Erythroblast (primary cell): ENCODE results near the gene PIAS4.

Source experiments
- GATA1 ChIP-seq: IDR thresholded peaks from 2 replicates; pipeline ENCODE4 v1.6.1; 2011; ENCODE audit warnings: low read depth, mild to moderate bottlenecking, control low read depth, low read length, moderate library complexity
- POLR2A ChIP-seq: IDR thresholded peaks from 2 replicates; pipeline ENCODE4 v1.6.1; 2011; ENCODE audit warnings: mild to moderate bottlenecking, low read length

DNA sequence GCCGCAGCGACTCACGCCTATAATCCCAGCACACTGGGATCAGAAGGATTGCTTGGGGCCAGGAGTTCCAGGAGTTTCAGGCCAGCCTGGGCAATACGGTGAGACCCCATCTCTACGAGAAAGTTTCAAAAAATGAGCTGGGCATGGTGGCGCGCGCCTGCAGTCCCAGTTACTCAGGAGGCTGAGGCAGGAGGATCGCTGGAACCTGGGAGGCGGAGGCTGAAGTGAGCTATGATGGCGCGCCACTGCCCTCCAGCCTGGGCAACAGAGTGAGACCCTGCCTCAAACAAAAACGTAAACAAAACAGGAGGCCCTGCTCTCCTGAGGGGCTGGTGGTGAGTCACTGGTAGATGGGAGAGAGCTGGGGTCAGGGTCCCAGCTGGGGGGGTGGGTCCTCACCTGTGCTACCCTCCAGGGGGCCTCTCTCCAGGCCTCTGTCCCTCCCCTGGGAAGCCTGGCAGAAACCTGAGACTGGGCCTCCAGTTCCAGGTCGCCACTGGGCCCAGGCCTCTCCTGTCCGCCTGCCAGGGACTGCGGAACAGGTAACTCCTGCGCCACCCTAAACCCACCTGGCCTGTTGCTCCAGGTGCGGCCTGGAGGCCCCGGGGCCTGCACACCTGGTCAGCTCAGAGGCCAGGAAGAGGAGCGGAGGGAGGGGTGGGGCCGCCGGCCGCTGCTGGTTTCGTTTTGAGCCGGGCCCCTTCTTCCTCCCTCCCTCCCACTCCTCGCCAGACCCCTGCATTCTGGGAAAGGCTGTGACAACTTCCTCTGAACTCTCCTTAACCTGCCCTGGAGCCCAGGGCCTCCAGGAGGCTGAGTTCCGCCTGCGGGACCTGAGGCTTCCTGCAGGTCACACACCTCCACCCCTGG is 76.4 kb downstream of the PIAS4 start:
- TF ChIP-seq POLR2A (no peak), GATA1 (no peak)
